Mucosa of descending colon (tissue), 3 donors: ENCODE measurements around the gene CPNE6. TPM values are rescaled to one million over a fixed set of nuclear protein-coding genes. Genes with fewer than 3 reads are reported as not detected.
A peak's percentile ranks its signal among the peaks of the same experiment; 100 is the strongest.

Source experiments
- ATAC-seq: fragments of 200-7000 bp; cut with Tn5 transposase; one replicate; pipeline ENCODE4 v1.9.1; 2020; ENCODE audit warnings: mild to moderate bottlenecking, moderate library complexity
- DNase-seq, 3 donors: peaks; one replicate each; pipeline ENCODE4 v3.0.0-alpha.2; 2020
- H3K36me3 ChIP-seq: fragments of 200-600 bp; one replicate; pipeline ENCODE4 v1.8.0; 2021; ENCODE audit warnings: low read depth, mild to moderate bottlenecking
- H3K4me1 ChIP-seq: fragments of 200-600 bp; one replicate; pipeline ENCODE4 v1.8.0; 2021; ENCODE audit warnings: low read depth, mild to moderate bottlenecking
- H3K4me3 ChIP-seq: fragments of 200-600 bp; one replicate; pipeline ENCODE4 v1.8.0; 2021; ENCODE audit warnings: mild to moderate bottlenecking
- H3K9me3 ChIP-seq: fragments of 200-600 bp; one replicate; pipeline ENCODE4 v1.8.0; 2021; ENCODE audit warnings: mild to moderate bottlenecking
- intact Hi-C, 2 donors: fragments of 100-400 bp; cut with DNase I in 1 of 2; cut with micrococcal nuclease in 1 of 2; formaldehyde crosslinking; loops; one replicate each; pipeline versions ENCODE4 v1.11.0 to v1.11.1; 2022; cut with DNase I, micrococcal nuclease
- total RNA-seq, 3 donors: library from RNA; stranded (reverse); fragmentation: NEBNext Ultra II Directional in 2 of 3; extraction: Animal tissue kit (Norgen Biotek cat#: 25700) in 2 of 3; gene quantifications; one replicate each; pipeline versions ENCODE4 v1.2.1 to v1.2.4, GENCODE V29; 2021 to 2023
- TF ChIP-seq, protein P1 (sequence below): fragments of 200-600 bp; IDR thresholded peaks from one replicate; pipeline ENCODE4 v1.8.0; 2022; ENCODE audit warnings: antibody characterized with exemption, mild to moderate bottlenecking
- donor health status: DM: no; HTN: no; CAD: no; lungs with moderate emphysema.
- donor health status: DM: no; HTN: no; CAD: no.
- donor health status: DM: no; HTN: yes; CAD: no.

Gene CPNE6
- total RNA-seq, 3 donors from 2014 or later: 0.14 to 2.2 TPM; not detected in 1

DNA sequence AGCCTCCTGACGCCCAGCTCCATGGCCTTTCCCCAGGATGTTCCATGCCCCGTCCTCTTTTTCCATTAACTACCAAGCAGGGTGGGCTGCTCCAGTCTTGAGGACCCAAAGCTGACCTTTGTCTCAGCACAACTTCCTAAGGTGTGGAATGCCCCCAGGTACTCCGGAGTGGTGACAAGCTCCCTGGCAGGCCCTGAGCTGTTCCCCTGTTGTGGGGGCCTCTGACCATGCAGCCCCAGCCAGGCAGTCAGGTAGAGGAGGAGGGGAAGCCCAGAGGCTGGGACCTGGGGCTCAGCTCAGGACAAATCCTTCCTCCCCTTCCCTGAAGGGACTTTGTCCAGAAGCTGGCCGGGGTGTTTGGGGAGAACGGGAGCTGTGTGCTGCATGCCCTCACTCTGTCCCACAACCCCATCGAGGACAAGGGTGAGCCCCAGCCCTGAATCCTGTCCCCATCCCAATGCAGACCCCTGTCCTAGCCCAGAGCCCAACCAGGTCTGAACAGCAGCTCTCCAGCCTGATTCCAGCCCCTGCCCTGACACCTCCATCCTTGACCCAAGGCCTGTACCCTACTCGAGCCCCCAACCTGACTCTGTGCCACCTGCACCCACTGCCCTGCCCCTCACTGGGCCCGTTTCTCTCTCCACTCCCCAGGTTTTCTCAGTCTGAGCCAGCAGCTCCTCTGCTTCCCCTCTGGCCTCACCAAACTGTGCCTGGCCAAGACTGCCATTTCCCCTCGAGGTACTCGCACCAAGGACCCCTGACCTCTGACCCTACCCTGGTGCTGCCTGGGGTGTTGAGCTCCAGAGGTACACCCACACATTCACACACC, 15.2 kb upstream of the CPNE6 start:
- no peaks in the 10 kb centered on the region for H3K9me3 ChIP-seq
- no peaks in the 10 kb centered on the region for H3K36me3 ChIP-seq
- ATAC-seq (no peak), DNase-seq (peak in 1 of 3 donors; percentile 16)
- H3K4me1 ChIP-seq: peaks cover 11% of the 10 kb centered on the region
- TF ChIP-seq, protein P1, sequence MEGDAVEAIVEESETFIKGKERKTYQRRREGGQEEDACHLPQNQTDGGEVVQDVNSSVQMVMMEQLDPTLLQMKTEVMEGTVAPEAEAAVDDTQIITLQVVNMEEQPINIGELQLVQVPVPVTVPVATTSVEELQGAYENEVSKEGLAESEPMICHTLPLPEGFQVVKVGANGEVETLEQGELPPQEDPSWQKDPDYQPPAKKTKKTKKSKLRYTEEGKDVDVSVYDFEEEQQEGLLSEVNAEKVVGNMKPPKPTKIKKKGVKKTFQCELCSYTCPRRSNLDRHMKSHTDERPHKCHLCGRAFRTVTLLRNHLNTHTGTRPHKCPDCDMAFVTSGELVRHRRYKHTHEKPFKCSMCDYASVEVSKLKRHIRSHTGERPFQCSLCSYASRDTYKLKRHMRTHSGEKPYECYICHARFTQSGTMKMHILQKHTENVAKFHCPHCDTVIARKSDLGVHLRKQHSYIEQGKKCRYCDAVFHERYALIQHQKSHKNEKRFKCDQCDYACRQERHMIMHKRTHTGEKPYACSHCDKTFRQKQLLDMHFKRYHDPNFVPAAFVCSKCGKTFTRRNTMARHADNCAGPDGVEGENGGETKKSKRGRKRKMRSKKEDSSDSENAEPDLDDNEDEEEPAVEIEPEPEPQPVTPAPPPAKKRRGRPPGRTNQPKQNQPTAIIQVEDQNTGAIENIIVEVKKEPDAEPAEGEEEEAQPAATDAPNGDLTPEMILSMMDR: no peak
- no peak overlapping the region for H3K4me3 ChIP-seq
- intact Hi-C loops: loop anchor here in 1 of 2 donors (10.0 kb wide), 1 partner anchor 49 kb away; no protein-coding TSS in a partner anchor

DNA sequence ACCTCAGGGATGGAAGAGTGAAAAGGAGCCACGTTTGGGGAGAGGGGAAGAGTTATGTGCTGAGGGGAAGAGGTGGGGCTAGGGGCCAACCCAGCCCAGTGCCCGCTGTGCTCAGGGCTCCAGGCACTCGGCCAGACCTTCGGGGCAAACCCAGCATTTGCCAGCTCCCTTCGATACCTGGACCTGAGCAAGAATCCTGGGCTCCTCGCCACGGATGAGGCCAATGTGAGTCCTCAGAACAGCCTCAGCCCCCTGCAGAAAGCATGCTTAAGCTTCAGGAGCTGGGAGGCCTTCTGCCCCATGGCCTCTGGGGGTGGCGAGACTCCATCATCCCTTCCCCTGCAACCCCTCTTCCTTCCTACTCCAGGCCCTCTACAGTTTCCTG, 14.6 kb upstream of the CPNE6 start:
- Histone ChIP-seq H3K4me3 (no peak overlapping the region), H3K4me1 (peaks cover 14% of the 10 kb centered on the region), H3K36me3 (no peaks in the 10 kb centered on the region), H3K9me3 (no peaks in the 10 kb centered on the region)
- TF ChIP-seq, protein P1: no peak
- intact Hi-C loops: loop anchor here in 1 of 2 donors (10.0 kb wide), 1 partner anchor 48 kb away; no protein-coding TSS in a partner anchor
- ATAC-seq: no peak
- peak in 1 of 3 donors; percentile 18 for DNase-seq

GRCh38 chr14:24057271-24057670, 14.1 kb upstream of the CPNE6 start:
- TF ChIP-seq, protein P1: no peak
- Histone ChIP-seq H3K9me3 (no peaks in the 10 kb centered on the region), H3K4me3 (no peak overlapping the region), H3K36me3 (no peaks in the 10 kb centered on the region), H3K4me1 (peaks cover 15% of the 10 kb centered on the region)
- intact Hi-C loops: loop anchor here in 1 of 2 donors (10.0 kb wide), 1 partner anchor 48 kb away; no protein-coding TSS in a partner anchor
- ATAC-seq (no peak), DNase-seq (peak in 1 of 3 donors; percentile 21)

- TF ChIP-seq, protein P1: no peak
- no peak for ATAC-seq
- no peak overlapping the region for H3K4me3 ChIP-seq
- no peaks in the 10 kb centered on the region for H3K9me3 ChIP-seq
- peaks cover 9% of the 10 kb centered on the region for H3K4me1 ChIP-seq
- intact Hi-C loops: loop anchor here (1.0 to 10.0 kb wide), 2 partner anchors 32 to 47 kb away; no protein-coding TSS in a partner anchor
- no peaks in the 10 kb centered on the region for H3K36me3 ChIP-seq
- DNase-seq: peak in 2 of 3 donors; percentile 34 to 54
Observed at GRCh38 chr14:24057867-24058259, 13.5 kb upstream of the CPNE6 start.

- intact Hi-C loops: loop anchor here (1.0 to 10.0 kb wide), 2 partner anchors 32 to 46 kb away; no protein-coding TSS in a partner anchor
- DNase-seq: peak; percentile 34 to 91 (median 62)
- peak; percentile 88 for ATAC-seq
Observed at GRCh38 chr14:24058260-24058950, 13.0 kb upstream of the CPNE6 start.

More at GRCh38 chr14:24058260-24058950, 13.0 kb upstream of the CPNE6 start:
- Histone ChIP-seq H3K4me3 (no peak overlapping the region), H3K9me3 (no peaks in the 10 kb centered on the region), H3K36me3 (no peaks in the 10 kb centered on the region), H3K4me1 (peaks cover 9% of the 10 kb centered on the region)
- TF ChIP-seq, protein P1: peak; percentile 64
